T-helper 1 cell treated with Interleukin-12 subunit alpha and Interleukin-12 subunit beta and Interleukin-4 antibody, amounts not matched to agents 30 ng/mL and 1 ng/mL, for 36 hours (primary cell): ENCODE measurements around the gene DLK1. TPM values are rescaled to one million over a fixed set of nuclear protein-coding genes. Genes with fewer than 3 reads are reported as not detected.

Experiments
- intact Hi-C: fragments of 100-400 bp; cut with micrococcal nuclease; formaldehyde crosslinking; loops from one replicate; pipeline ENCODE4 v1.15.1; 2024
- total RNA-seq: library from RNA; stranded (reverse); gene quantifications from 2 replicates; pipeline ENCODE4 v1.2.3, GENCODE V29; 2022

The DLK1 gene
- total RNA-seq, 1 donor from 2014 or later = not detected

DNA sequence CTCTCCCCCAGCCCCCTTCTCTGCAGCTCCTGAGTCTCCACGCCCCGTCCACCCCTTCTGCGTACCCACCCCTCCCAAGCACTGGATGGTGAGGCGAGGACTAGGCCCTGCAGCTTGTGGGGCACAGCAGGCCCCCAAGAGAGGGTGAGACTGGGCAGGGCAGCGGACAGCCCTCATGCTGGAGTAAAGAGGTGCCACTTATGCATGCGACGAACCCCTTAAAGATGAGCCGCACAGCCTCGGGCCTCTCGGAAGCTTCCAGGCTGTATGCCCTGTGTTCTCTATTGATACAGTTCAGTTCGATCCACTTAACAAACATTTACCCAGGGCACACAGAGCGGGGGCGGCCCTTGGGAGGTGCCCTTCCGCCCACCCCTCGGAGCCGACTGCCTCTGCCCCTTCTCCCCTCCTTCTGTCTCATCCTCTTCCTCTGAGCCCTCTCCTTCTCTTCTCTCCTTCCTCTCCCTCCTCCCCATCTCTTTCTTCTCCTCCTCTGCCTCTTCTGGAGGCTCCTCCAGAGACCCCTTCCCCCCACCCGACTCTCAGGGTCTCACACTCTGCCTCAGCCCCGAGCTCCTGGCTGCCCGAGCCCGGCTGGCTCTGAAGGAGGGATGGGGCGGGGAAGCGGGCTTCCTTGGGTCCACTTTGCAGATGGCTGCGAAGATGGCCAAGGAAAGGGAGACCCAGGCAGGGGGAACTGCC, 32.7 kb upstream of the DLK1 start:
- intact Hi-C loops = no loop called here

DNA sequence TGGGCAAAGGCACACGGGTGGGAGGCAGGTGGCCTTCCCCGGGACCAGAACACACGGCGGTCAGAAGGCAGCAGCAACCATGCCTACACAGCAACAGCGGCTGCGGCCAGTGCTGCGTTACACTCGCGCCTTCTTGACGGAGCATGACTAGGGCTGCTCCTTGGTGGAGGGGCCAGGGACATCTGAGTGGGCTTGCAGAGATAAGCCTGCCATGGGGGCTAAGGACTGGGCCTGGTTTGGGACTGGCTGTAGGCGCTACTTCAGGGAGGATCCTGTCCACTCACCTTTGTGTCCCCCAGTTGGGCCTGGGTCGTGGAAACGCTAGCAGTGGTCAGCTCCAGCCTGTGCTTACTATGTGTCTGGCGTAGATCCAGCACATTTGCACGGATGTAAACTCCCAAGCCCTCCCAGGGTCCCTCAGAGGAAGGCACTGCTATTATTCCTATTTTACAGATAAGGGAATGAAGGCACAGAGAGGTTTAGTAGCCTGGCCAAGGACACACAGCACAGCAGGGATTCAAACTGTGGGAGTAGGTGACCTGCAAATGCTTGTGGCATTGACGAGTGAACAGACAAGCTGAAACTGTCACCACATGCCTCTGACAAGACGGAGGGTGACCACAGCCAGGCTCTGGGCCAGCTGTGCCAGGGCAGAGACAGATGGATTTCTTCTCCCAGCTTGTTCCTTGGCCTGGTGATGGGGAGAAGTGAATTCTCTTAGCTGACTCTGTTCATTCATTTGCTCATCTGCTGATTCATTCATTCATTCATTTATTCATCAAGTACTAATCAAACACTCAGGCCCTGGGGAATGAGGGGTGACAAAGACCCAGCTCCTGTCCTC, 31.9 kb upstream of the DLK1 start:
- intact Hi-C loops = no loop called here

DNA sequence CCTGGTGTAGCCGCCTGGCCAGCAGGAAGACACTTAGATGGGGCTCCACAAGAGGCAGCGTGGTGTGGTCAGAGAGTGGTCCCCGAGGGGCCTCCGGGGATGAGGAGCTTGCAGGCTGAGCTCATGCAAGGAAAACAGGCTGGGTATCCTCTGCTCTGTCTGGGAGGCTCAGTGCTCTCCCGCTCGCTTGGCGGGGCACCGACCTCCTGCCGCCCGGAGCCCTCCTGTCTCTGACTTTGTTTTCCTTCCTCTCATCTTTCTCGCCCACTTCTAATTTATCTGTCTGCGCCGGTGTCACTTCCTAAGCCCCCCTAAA, 31.3 kb upstream of the DLK1 start:
- intact Hi-C loops = no loop called here

DNA sequence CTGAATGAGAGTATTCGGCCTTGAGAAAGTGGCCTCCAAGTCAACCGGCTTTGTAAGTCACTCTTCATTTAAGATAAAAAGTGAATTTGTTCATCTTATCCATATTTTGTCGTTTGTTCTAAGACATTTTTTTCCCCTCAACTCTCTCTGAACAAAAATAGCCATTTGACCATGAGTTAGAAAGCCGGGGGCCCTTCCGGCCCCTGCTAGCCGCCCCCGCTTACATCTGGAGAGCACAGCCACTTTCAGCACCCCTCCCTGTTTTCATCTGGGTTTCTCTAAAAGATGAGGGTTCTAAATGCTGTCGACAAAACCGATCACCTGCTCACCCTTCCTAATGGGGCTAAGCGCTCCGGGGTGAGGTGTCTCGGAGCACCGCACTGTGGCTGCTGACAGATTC, 30.7 kb upstream of the DLK1 start:
- intact Hi-C loops = no loop called here

DNA sequence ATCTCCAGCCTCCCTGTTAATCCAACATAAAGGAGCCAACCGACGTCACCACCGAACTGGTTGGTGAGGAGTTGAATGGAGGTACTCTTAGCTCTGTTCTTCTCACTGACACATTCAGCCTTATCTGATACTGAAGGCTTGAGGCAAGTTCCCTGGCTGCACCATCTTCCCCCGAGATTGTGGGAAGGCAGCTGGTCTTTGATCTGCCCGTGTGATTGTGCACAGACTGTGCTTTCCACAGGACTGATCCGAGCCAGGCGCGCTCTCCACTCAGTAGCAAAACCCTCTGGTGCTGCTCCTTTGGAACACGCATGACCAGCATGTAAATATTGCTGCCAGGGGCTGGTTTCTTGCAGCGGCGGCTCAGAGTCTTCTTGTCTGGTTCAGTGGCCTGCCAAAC, 30.1 kb upstream of the DLK1 start:
- intact Hi-C loops = no loop called here

DNA sequence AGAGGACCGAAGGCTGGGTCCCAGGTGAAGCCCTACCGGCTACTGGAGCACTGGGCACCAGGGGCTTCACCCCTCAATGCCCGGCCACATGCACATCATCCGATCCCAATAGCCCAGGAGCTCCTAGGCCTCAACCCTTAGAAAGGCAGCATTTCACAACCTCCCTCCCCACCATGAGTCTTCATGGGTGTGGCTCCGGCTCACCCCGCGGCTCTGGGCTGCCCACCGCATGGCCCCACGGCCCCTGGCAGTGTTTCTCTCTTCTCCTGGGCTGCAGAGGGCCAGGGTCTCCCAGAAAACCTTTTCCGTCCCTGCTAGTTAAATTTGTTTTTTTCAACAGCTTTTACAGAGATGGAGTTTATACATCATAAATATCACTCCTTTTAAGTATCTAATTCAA, 28.6 kb upstream of the DLK1 start:
- intact Hi-C loops = no loop called here

DNA sequence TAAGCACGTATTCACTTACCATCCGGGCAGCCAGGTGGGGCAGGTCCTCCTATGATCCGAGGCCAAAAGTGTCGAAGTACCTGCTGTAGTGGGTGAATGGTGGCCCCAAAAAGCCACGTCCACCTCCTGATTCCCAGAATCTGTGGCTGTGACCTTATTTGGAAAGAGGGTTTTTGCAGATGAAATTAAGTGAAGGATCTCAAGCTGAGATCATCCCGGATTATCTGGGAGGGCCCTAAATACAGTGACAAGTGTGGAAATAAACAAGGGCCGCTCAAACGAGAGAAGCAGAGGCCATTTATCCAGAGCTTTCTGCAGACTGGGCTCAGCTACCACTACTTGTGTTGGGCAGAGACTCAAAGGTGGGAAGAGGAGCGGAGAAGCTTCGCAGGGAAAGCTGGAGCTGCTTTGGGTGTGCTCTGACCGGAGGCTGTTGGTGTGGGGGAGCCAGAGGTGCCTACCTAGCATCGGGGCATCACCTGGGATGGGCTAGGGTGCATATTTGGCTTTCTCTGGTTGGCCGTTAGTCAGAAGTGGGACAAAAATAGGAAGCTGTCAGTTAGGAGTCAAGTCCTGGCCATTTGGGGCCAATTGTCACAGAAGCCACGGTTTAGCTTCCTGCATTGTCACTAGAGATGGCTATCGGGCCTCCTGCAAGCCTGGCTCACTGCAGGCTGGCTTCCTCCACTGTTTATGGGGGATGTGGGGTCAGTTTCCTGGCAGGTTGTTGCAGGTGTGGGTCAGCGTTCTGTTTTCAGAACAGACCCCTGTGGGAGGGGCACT, 27.8 kb upstream of the DLK1 start:
- intact Hi-C loops = no loop called here

DNA sequence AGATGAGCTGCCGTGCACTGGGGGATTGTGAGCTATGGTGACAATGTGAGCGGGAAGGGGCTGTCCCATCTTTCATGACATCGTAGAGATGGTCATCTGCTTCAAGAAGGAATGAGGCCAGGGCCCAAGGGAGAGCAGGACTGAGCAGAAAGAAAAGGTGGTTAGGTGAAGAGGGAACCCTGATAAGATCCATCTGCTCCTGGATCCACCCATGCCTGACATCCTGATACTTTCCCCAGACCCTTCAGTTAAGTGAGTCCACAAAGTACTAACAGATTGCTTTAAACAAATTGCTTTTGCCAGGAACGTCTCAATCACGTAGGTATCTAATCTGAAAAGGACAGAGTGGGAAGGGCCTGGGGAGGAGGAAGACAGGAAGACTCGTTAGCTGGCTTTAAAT, 25.4 kb upstream of the DLK1 start:
- intact Hi-C loops = no loop called here

DNA sequence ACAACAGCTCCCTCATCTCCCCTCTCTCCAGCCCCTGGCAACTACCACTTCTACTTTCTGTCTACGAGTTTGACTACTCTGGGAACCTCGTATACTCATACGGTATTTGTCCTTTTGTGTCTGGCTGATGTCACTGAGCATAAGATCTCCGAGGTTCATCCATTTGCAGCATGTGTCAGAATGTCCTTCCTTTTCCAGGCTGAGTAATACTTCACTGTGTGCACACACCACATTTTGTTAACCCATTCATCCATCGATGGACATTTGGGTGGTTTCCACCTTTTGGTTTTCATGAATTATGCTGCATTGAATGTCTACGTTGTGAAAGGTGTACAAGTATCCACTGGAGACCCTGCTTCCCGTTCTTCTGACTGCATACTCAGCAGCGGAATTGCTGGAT, 24.1 kb upstream of the DLK1 start:
- intact Hi-C loops = no loop called here

DNA sequence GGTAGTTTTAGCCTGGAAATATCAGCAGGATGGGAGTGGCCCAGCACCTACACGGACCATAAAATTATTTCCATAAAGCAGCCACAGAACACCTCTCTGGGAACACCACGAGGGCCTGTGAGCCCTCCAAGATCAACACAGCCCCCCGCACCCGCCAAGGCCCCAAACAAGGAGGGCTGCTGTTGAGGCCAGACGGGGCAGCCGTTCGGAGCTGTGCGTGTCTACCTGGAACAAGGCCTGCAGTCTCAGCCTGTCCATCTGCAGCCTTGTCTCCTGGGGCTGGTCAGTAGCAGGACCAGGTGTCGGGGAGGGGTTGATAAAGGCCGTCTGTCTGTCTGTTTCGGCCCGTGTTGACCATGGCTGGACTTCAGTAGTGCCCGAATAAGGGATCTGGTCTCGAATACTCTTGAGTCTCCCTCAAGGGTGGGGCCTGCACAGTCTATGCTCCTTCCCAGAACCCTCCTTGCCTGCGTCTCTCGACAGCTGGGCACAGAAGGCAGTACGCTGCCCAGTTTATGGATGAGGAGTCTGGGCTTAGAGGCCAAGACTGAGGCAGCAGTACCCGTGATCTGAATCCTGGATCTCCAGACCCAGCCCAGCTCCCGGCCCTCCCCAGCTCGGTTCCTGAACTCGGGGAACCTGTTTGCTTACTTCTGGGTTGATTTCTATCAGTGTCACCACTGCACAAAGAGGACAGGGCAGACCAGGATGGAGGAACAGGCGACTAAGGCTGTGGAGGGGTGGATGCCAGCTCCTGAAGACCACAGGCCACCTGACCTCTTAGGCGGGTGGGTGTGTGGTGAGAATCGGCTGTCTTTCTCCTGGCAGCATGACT, 23.1 kb upstream of the DLK1 start:
- intact Hi-C loops = no loop called here

DNA sequence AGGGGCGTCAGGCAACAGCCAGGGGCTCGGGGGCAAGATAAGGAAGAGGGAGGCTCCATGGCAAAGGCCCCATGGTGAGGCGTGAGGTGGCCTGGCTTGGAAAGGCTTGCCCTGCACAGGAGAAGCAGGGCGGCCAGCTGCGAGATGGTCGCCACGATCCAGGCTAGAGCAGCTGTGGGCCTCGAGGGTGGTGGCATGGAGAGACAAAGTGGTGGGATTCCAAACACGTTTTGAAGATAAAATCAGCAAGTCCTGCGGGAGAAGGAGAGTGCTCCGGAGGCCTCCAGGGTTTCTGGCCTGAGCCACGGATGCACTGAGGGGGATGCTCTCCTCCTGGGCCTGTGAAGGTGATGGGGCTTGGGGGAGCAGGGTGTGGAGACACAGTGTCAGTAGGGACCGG, 20.5 kb upstream of the DLK1 start:
- intact Hi-C loops = no loop called here

DNA sequence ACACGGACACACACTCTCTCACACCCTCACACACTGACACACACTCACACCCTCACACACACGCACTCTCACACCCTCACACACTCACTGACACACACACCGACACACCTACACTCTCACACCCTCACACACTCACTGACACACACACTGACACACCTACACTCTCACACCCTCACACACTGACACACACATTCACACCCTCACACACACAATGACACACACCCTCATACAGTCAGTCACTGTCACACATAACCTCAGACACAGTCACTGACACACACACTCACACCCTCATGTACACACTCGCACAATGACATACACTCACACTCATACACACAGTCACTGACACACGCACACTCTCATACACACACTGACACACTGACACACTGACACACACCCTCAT, 19.8 kb upstream of the DLK1 start:
- intact Hi-C loops = no loop called here

DNA sequence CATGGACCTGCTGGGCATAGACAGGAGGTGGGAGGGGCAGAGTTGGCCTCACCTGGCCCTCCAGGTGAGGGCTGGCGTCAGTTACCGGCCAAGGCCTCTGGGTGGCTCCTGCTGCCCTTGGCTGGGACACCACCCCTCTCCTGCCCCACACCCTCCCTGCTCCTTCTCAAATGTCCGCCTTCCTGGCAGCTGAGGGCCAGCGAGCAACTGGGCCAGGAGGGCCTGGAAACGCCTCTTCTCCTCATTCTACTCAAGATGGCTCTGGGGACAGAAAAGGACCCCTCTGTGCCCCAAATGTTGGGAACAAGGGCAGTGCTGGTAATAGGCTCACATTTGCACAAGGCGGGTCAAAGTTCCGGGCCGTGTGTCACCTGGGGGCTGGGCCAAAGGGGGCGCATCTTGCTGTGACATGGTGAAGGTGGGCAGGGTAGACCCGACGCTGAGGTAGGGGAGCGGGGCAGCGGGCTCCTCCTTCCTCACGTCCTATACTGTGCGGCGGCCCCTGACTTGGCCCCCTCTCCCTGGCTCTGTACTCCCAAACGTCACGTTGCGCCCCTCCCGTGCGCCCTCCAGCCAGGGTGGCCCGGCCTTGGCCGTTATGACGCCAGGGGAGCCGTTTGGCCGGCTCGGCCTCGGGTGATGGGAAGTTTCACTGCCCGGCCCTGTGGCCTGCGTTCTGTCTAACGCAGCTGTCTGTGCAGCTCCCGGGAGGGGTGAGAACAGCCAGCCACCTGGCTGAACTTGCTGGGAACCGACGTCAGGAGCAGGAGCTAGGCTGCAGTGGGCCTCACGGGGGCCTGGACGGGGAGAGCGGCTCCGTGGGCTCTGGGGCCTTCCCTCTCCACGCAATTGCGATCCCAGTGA, 18.0 kb upstream of the DLK1 start:
- intact Hi-C loops = no loop called here

DNA sequence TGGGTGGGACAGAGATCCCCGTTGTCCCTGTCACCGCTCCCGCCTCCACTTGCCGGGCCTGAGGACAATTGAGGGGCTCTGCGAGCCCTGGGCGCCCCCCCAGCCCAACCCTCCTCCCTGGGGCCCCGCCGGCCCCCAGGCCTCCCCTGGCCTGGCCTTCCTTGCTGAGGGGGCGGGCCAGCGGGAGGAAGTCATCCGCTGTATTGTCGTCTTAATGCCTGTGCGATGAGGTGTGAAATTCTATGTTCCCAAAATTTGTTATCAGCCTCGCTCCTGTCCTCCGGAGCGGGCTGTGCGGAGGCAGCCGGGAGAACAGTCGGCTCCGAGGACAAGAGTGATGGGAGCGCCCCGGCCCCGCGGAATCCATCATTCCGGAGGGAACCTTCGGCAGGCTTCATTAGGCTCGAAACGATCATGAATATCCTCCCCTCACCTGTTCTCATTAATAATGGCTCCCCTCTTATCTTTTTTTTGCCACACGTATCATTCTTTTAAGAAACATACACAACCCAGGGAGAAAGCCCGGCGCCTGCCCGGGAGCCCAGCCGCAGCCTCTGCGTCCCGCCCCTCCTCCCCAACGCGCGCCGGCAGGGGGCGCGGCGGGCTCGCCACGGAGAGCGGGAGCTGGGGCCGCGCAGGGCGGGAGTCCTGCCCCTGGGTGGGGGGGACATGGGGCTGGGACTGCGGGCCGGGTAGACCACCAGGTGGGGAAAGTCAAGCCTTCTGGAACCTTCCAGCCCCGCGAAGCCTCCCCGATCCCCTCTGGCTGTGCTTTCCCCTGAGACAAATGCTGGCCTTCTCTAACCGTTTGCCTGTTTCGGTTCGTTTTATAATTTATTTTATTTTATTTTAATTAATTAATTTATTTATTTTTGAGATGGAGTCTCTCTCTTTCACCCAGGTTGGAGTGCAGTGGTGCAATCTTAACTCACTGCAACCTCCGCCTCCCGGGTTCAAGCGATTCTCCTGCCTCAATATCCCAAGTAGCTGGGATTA, 17.1 kb upstream of the DLK1 start:
- intact Hi-C loops = no loop called here

DNA sequence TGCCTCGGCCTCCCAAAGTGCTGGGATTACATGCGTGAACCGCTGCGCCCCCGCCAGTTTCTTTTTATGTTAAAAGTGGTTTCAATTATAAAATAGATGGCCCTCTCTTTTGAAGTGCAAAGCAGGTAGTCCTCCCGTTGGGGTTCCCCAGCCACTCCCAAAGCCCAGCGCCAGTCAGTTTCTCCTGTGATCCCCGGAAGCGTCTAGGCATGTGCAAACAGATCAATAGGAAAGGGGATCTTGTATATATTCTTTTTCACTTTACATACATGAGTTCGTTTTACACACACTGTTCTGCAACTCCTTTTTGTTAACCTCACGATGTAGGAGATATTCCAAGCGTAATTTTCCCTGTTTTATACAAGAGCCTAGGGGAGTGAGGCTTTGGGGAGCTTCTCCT, 16.3 kb upstream of the DLK1 start:
- intact Hi-C loops = no loop called here

DNA sequence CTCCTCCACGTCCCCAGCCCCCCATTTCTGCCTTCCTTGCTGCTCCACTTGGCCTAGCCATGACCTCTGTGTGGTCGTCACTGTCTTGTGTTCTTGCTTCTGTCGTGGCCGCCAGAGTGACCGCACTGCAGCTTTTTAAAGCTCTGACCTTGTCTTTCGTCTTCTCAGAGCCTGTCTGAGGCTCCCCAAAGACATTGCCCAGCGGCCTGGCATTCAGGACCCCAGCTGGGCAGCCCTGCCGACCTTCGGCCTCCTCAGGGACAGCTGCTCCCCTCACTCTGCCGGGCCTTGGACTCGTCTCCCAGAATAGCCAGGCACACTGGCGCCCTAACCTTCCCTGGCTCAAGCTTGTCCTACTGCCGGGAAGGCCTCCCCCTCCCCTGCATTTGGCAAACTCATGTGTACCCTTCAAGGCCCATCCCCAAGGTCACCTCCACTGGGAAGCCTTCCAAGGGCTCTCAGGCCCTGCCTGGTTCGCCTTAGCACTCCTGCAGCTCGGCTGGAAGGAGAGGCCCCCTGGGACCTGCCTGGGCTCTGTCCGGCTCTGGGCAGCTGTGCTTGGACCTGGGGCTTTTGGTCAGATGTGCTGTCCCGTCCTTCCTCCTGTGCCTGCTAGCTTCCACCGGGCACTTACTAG, 15.7 kb upstream of the DLK1 start:
- intact Hi-C loops = no loop called here

DNA sequence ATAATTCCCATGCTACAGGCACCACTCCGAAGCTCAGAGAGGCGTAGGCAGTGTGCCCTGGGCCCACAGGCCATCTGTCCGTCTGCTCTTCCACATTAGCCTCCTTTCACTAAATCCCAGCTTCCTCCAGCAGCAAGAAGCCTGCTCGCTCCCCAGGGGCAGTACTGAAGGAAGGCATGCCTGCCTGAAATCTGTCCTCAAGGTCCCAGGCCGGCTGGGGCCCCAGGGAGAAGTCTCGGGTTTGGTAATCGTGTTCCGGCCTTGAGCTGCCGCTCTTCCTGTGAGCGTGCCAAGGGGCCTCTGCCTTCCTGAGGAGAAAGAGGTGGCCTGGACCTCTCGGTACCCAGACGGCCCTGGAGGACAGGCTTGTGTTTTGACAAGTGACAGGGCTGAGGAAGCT, 15.2 kb upstream of the DLK1 start:
- intact Hi-C loops = no loop called here

DNA sequence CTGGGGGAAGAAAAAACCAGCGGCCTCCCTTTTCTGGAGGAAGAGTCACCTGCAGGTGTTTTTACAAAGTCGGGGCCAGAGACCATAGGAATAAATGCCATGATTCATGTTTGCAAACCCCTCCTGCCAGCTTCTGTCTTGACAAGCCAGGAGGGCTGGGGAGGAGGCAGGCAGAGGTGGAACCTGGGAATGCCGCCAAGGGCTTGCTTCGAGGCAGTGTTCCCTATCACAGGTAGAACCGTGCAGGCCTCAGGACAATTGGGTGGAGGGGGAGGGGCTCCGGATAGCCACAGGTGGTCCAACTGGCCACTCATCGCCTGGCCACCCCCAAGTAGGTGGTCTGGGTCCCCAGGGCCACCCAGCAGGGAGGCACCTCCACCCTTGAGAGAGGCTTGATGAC, 14.2 kb upstream of the DLK1 start:
- intact Hi-C loops = no loop called here

DNA sequence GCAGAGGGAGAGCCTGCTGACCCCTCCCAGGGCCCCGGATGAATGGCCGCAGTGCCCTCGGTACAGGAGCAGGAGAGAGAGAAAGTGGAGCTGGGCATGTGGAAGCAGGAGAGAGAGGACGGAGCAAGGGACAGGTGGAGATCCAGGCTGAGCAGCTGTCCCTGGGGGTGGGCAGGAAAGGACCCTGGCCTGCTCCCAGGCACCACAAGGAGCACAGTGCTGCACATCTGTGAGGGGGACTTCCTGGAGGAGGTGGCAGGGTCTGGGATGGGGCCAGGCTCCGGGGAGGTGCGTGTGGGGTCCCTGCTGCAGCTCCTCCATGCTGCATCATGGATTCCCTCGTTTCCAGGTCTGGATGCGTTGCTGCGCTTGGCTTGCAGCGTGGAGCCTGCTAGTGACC, 13.0 kb upstream of the DLK1 start:
- intact Hi-C loops = no loop called here
